Stimulated activated CD4-positive, alpha-beta T cell treated with anti-CD3 and anti-CD28 coated beads, TNF-alpha, amount 100 ng/mL, for 24 hours (primary cell): Measurements from ENCODE around the gene DCAF8.

Experiments used
- DNase-seq, 3 experiments: peaks; one replicate each; pipeline ENCODE4 v3.0.0-alpha.2; 2020; ENCODE audit warnings: low read depth in 3 of 3

The DCAF8 gene

DNA sequence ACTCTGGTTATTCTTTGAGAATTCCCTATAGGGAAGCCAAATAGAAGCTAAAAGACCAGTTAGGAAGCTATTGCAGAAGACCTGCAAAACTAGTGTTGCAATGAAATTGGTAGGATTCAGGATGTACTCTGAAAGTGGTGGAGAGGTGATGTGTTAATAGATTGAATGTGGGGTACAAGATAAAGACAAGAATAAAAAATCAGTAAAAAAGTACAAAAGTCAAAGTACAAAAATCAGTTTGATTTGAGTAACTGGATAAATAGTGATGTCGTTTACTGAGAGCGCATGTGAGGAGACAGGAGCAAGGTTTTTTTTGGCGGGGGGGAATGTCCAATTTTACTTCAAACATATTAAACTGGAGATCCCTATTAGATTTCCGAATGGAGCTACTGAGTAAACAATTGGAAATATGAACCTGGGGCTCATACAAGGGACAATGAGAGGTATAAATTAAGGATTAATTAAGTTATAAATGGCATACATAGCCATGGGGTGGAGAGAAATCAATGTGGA, 2.5 kb upstream of the DCAF8 start:
- DNase-seq, result no peak

DNA sequence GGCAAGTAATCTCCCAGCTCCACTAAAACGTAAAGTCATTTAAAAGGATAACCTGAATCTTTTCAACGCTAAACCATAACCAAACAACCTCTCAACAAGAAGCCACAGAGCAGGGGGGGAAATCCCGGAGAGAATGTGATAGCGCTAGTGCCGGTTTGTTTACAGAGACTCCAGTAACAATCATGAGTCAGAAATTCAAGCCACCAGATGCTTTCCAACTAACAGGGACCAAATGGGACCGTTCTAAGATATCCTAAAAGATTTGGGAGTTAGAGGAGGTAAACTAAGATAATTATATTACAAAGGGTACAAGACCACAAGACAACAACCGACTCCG, 825 bp downstream of the DCAF8 start:
- DNase-seq, result peak in 2 of 3 experiments; percentile 64

DNA sequence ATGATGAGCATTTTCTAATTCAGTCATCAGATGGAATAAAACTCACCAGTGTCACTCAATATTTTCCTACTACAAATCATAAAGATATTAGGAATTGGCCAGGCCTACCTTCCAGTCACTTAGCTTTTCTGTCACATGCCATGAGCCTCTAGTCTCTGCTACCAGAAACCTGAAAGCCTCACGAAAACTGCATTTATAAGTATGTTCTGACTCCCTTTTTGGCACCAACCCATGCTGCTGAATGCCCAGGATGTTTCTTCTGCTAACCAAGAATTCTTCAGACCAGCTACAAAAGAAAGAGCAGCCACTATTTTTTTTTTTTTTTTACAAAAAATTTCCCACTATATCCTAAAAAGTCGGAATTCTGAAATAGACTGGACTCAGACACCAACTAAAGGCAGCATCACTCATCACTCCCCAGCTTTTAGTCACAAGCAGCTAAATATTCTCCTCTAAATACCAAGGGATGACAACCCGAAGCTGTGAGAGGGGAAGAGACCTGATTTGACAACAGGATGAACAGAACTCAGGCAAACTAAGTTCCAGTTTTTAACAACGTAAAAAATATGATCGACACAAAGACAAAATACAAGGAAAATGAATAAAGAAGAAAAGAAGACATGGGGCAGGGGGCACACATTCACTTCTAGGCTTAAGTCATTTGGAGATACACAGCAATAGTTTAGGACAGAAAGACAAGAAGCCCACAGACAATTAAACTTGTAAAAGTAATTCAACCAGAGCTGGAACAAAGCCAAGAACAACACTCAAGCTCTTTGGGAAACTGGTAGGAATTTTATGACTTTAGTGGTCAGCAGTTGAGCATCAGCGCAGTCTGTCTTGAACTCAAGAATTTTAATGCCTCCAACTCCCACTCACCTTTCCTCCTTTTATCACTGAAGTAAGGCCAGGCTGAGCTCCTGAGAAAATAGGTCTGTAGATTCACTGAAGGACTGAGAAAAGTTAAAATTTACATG, 1.7 kb downstream of the DCAF8 start:
- DNase-seq, result no peak

DNA sequence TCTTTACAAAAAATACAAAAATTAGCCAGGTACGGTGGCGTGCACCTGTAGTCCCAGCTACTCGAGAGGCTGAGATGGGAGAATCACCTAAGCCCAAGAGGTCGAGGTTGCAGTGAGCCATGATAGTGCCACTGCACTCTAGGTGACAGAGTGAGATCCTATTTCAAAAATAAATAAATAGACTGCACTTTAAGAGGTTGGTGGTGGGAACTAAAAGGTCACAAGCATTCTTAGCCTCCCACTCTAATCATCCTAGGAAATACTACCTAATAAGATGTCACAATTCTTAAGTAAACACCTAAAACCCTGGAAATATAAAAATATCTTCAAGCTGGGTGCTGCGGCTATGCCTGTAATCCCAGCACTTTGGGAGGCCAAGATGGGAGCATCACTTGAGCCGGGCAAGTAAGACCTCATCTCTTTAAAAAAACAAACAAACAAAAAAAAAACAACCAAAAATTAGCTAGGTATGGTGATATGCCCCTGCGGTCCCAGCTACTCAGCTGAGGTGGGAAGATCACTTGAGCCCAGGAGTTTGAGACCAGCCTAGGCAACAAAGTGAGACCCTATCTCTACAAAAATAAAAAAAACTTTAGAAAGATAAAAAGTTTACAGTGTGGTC, 4.1 kb downstream of the DCAF8 start:
- no peak for DNase-seq

DNA sequence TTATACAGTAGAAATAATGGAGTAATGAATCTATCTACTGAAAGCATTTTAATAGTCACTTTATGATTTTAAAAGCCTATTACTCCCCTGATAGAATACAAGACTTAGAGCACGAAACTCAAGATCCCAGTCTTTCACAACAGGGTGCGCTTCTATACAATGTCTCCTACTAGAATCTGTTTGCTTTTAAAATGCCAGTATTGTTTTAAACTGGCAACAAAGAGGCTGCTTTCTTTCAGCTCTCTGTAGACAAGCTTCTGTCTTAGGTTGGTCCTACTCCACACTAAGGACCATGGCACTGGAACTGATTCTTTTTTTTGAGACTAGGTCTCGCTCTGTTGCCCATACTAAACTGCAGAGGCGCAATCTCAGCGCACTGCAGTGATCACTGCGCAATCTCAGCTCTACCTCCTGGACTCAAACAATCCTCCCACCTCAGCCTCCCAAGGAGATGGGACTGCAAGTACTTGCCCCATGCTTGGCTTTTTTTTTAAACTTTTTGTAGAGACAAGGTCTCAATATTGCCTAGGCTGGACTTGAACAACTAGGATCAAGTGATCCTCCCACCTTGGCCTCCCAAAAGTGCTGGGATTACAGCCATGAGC, 4.8 kb downstream of the DCAF8 start:
- no peak for DNase-seq

DNA sequence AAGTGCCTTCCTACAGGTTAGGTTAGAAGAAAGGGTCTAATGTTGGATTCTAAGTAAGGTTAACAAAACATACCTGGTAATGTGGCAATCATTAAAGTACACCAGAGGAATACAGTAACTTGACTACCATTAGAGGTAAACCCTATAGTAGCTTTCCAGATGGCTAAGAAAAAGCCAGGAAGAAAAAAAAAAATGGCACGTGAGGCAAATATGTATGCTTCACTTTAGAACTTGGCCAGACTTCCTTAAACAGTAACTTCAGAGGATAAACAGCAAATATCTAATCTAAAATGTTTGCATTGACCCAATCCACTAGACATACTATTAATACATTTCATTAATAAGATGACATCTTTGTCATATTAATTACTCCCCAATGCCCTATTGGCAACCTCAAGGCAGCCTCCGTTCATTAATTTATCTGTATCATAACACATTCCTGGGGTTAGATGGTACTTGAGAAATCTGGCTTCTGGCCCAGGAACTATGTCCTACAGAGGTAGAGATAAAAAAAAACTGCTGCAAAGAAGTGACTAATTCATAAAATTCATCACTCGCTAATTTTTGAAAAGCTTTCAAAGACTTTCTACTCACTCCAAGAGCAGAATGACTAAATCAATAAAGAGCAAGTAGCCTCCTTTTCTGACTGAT, 5.8 kb downstream of the DCAF8 start:
- no peak for DNase-seq

DNA sequence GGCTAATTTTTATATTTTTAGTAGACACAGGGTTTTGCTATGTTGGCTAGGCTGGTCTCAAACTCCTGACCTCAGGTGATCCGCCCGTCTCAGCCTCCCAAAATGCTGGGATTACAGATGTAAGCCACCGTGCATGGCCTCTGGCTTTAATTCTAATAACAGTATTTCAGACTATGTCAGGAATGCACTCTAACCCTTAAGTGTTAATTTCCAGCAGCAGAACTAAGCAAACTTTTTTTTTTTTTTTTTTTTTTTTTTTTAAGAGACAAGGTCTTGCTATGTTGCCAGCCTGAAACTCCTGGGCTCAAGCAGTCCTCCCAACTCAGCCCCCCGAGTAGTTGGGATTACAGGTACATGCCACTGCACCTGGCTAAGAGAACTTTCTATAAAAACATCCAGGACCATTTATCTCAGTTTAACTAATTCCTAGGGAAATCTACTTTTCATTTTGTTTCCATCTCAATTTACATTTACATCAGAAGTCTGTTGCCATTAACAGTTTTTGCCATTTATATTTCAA, 6.5 kb downstream of the DCAF8 start:
- DNase-seq, result no peak

DNA sequence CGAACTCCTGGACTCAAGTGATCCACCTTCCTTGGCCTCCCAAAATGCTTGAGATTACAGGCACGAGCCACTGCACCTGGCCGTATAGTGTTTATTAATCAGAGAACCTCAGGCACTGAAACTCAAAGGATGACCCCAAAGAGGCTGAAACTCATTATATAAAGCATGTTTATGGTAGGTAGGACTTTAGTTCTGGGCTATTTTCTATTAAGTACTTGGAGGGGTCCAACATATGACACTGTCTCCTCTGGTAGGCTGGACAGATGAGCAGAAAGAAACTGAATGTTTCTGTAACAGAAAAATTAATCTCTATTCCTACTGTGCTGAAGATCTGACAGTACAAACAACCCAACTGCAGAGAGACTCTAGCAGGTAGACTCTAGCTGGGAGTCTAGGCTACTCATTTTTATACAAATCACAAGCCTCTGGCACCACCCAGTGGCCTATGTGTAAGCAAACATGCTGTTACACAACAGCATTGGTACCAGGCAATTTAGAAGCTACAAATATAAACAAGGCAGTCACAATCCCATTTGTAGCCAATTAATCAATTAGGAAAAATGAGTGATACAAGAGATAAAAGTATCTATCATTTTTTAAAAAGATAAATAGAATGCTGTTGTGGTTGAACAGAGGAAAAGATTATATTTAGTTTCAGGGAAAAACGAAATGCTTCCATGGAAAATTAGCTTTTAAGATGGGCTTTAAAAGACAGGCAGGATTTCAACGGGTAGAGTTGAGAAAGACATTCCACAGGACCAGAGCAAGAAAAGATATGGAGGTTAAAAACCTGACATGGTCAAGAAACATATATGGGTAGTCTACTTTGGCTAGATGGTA, 10.4 kb downstream of the DCAF8 start:
- peak; percentile 3 to 27 (median 19) for DNase-seq

DNA sequence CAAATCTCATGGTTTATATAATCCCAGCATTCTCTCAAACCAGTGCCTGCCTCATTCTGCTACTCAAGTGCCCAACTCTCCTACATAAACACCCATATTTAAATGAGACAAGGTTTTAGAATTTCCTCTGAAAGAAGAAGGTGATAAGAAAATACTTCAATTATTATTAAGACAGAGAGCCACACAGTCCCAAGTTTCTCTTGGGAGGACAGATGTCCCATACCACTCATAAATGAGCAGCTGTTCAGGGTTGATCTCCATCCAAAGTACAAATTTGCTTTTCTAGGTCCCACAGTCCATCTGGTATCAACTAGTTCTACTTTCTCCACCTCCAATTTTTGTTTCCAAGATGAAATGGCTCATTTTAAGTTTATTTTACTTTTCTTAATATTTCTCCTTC, 11.3 kb downstream of the DCAF8 start:
- DNase-seq, result no peak

DNA sequence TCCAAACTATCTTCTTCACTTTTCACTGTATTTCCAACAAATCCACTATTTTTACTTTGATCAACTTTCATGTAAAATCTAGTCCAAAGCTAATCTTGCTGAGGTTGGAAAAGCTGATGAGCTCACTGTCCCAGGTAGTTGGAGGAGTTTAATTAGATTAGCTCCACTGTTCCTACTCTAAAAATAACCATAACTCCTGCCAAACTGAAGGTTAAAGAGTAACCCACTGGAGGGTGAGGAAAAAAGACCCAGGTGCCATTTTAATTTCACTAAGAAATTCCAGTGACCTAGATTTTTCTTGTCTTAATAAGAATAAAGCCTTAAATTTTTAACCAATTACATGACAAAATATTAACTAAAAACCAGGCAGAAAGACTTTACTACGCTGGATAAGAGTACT, 15.3 kb downstream of the DCAF8 start:
- no peak for DNase-seq

DNA sequence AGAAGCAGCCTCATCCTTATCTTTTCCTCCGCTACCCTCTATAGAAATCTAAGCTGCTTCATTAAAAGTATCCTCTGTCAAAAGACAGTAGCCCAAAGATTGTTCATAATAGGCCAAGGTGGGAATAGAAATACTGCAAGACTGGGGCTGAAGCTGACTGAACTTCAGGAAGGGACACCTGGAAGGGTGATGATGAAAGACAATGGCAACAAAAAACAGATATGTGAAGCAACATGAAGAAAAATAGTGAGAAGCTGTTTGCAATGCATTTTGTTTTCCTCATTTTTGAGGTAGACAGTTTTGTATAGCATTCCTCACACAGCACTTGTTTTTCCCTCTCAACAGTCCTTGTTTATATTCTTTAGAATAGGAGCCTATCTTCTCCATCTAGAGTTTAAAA, 16.9 kb downstream of the DCAF8 start:
- DNase-seq, result no peak

DNA sequence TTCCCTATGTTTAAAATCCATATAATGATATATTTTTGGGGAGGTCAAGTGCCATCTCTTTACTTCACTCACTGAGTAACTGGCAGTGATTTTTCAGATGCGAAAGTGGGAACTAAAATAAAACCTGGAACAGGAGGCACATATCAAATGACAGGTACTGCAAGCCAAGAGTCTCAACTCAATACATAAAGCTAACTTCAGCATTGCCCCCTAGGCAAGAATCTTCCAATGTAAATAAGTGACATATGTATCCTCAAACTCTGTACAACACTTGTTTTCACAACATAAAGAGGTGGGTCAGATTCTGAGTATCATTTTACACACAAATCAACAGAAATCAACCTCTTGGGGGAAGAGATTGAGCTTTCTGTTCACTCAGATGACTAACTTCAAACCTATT, 18.1 kb downstream of the DCAF8 start:
- no peak for DNase-seq

DNA sequence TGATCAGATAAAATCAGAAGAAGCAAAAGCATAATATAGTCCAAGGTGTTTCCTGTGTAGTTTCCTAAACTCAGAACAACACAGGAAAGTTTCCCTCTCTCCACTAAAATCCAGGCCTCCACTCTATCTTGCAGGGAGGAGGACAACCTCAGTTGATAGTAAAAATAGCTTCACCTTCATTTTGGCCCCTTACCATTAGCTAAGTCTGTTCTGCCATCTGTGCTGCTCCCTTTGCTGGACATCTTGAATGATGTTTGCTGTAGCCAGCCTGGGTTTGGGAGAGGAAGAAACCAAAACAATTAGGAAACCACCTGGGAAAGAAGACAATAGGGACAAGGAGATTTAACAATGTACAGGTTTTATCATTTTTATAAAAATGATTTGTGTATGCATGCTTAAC, 18.6 kb downstream of the DCAF8 start:
- no peak for DNase-seq

DNA sequence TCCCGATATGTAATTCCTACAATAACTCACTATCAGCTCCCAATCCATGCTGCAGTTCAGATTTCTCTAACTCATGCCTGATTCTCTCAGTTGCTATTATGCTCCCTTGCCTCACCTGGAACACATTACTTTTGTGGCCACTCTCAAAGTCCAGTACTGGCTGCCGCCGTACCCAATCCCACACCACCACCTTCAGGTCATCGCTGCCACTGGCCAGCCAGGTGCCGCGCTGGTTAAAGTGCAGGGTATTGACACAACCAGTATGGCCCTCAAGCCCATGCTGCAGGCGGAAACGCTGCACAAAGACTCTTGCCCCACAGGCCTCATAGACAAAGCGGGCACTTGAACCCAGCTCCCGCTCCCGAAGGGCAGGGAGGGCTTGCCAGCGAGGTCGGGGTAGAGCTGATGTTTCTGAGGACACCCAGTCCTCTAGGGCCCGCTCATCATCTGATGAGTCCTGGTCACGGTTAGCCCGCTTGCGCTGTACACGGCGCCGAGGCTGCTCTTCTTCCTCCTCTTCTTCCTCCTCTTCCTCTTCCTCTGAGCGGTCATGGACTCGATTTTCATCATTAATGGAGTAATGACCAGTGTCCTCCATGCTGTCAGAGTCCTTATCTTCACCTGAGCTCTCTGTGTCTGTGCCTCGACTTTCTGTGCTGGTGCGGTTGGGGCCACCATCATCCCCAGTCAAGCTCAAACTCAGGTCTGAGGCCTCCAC, 22.6 kb downstream of the DCAF8 start:
- DNase-seq, result no peak

DNA sequence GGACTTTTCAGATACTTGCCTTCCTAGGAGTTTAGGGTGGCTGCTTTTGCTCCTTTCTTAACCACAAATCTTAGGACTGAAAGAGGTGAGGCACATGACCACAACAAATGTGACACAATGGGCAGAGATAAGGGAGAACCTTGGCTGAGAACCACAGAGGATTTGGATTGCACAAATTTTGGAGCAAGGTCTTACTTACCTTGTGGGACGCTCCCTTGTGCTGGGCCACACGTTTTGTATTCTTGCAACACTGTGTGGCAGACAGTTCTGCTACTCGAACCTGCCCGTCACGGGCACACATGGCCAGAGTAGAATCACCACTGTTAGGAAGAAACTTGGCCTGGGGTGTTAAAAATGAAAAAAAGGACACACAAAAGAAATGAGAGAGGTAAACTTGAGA, 23.9 kb downstream of the DCAF8 start:
- DNase-seq, result no peak

DNA sequence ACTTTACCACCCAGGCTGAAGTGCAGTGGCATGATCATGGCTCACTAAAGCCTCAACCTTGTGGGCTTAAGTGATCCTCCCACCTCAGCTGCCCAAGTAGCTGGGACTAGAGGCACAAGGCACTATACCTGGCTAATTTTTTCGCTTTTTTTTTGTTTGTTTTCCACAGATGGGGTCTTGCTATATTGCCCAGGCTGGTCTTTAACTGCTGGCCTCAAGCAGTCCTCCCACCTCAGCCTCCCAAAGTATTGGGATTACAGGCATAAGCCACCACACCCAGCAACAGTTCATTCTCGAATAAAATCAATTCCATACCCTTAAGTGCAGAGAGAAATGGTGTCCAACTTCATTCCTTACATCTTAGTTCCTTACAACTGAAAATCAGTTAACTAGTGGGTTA, 24.8 kb downstream of the DCAF8 start:
- no peak for DNase-seq

DNA sequence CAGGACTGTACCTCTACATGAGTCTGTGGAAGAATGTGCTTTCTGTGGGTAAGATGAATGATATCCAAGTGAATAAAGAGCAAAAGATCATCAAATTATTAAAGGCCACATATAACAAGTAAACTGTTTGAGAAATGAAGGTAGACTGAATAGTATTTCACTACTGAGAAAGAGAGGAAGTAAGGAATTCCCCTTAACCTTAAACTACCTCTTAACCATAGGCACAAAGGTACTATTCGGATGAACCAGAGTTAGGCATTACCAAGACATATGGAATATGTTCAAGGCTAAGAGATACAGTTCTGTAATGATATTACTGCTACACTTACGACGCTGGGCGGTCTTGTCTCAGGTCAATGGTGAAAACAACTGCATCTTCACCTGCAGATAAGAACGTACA, 25.5 kb downstream of the DCAF8 start:
- no peak for DNase-seq

DNA sequence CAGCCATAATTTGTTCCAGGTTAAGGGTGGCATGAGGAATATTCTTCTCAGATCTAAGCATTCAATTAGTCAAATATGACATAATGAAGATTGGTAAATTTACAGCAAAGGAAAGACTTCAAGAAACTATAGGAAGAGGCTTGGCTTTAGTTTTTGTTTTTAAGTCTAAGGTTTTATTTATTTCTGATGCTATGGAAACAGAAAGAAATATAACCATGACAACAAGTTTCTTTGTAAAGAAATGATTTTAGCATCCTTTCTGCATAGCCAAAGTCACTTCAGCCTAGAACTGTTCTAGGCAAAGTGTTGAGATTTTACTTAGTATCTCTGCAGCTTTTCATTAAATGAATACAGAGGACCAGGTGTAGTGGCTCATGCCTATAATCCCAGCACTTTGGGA, 29.4 kb downstream of the DCAF8 start:
- no peak for DNase-seq

DNA sequence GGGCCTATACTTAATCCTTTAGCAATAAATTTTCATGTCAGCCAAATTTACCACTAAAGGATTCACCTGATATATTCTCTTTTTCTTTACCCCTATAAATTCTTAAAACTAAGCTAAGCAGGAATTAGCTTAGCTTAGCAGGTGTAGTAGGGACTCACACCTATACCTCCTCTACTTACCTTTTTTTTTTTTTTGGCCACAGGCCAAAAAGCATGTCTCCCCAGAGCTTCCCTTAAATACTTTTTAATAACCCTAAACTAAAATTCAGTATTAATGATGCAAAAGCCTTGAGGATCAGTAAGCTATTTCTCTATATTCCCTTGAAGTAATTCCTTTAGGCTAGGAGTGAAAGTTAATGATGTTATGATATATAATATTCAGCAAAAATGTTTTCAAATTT, 33.9 kb downstream of the DCAF8 start:
- DNase-seq, result no peak

DNA sequence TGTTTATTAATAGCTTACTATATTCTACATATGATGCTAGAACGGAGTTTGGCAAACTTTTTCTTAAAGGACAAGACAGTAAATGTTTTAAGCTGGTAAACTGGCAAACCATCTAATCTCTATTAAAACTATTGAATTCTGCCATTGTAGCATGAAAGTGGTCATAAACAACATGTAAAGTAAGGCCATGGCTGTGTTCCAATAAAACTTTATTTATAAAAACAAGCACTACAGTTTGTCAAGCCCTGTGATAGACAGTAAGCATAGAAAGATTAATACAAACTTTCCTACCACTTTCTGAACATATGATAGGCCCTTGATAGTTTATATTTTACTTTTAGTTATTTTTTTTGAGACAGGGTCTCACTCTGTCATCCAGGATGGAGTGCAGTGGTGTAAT, 34.8 kb downstream of the DCAF8 start:
- DNase-seq, result no peak
